GM12875 (cell line): ENCODE data around the gene RASAL3.
"Not testable (repeated sequence)": the region's sequence is repeated elsewhere in the genome, so short reads cannot be mapped to it uniquely, and the experiment has no call there.

ENCODE experiments used
- H3K4me3 ChIP-seq: one replicate; pipeline ENCODE4 v1.5.1; 2011; ENCODE audit warnings: low read depth, low read length, control low read depth
- CTCF ChIP-seq: IDR thresholded peaks from 2 replicates; pipeline ENCODE4 v1.5.1; 2011; ENCODE audit warnings: low read depth, mild to moderate bottlenecking, control low read depth, inconsistent platforms, low read length, moderate library complexity, borderline replicate concordance; ENCODE audit not compliant: insufficient read depth

Gene RASAL3

GRCh38 chr19:15418579-15419412, 45.5 kb downstream of the RASAL3 start, which contains the start of gene AKAP8L:
AKAP8L (minus strand) TSS chr19:15418988; CDS start chr19:15418923, 65 bp downstream.
- H3K4me3 ChIP-seq, result peak within 1 kb of the TSS; percentile 89
- TF ChIP-seq CTCF, result peak; percentile 87

- no peak for TF ChIP-seq CTCF
- peak overlapping the region; percentile 89 for H3K4me3 ChIP-seq
These were observed 46.1 kb downstream of the RASAL3 start for GRCh38 chr19:15418231-15418578.

GRCh38 chr19:15417699-15418098, 46.6 kb downstream of the RASAL3 start:
- H3K4me3 ChIP-seq, result peak overlapping the region; percentile 89
- TF ChIP-seq CTCF, result no peak

- TF ChIP-seq CTCF, result no peak
- no peak overlapping the region for H3K4me3 ChIP-seq
These were observed 51.5 kb downstream of the RASAL3 start for GRCh38 chr19:15412832-15413231.

GRCh38 chr19:15411351-15411750, 53.0 kb downstream of the RASAL3 start:
- not testable (repeated sequence) for H3K4me3 ChIP-seq

- no peak overlapping the region for H3K4me3 ChIP-seq
- no peak for TF ChIP-seq CTCF
These were observed 59.5 kb downstream of the RASAL3 start for GRCh38 chr19:15404780-15405211.

GRCh38 chr19:15404097-15404779, 60.1 kb downstream of the RASAL3 start:
- no peak for TF ChIP-seq CTCF

More at GRCh38 chr19:15404097-15404779, 60.1 kb downstream of the RASAL3 start:
- no peak overlapping the region for H3K4me3 ChIP-seq
